Astrocyte of the cerebellum (primary cell): ENCODE results near the gene FHOD3.

Source experiments
- DNase-seq: peaks from one replicate; pipeline ENCODE4 v3.0.0-alpha.2; 2011; ENCODE audit warnings: low read depth
- H3K4me3 ChIP-seq: 2 replicates; pipeline ENCODE4 v1.5.1; 2011; ENCODE audit warnings: mild to moderate bottlenecking, low read depth, low read length, moderate library complexity
- CTCF ChIP-seq: IDR thresholded peaks from 2 replicates; pipeline ENCODE4 v1.5.1; 2012; ENCODE audit warnings: low read length, low read depth, moderate library complexity, mild to moderate bottlenecking; ENCODE audit errors: missing control alignments
- in situ Hi-C: cut with HindIII; loops from 2 replicates; pipeline ENCODE4 v1.10.0; 2017; ENCODE audit warnings: low sequenced_read_pairs

FHOD3 gene

GRCh38 chr18:36419900-36420531 is 122.5 kb downstream of the FHOD3 start:
- no peak overlapping the region for H3K4me3 ChIP-seq
- in situ Hi-C loops = no loop called here
- DNase-seq = no peak
- no peak for TF ChIP-seq CTCF

GRCh38 chr18:36420826-36421225 is 123.3 kb downstream of the FHOD3 start:
- H3K4me3 ChIP-seq = no peak overlapping the region
- TF ChIP-seq CTCF = no peak
- in situ Hi-C loops = no loop called here
- DNase-seq = no peak

- no peak for TF ChIP-seq CTCF
- DNase-seq = no peak
- in situ Hi-C loops = no loop called here
- H3K4me3 ChIP-seq = no peak overlapping the region
Observed at GRCh38 chr18:36424741-36425142, 127.2 kb downstream of the FHOD3 start.

- in situ Hi-C loops = no loop called here
- no peak for TF ChIP-seq CTCF
- no peak for DNase-seq
- no peak overlapping the region for H3K4me3 ChIP-seq
Observed at GRCh38 chr18:36427369-36427768, 129.9 kb downstream of the FHOD3 start.

- no peak for DNase-seq
- no peak for TF ChIP-seq CTCF
- no peak overlapping the region for H3K4me3 ChIP-seq
- in situ Hi-C loops = no loop called here
Observed at GRCh38 chr18:36427831-36428230, 130.3 kb downstream of the FHOD3 start.

GRCh38 chr18:36428431-36429029 is 131.0 kb downstream of the FHOD3 start:
- no peak for DNase-seq
- in situ Hi-C loops = no loop called here
- H3K4me3 ChIP-seq = no peak overlapping the region
- TF ChIP-seq CTCF = no peak
